GM10847 (cell line): ENCODE measurements around the gene RAET1E.

Experiments
- POLR2A ChIP-seq: IDR thresholded peaks from 2 replicates; pipeline ENCODE4 v1.6.1; 2011; ENCODE audit not compliant: insufficient read length; ENCODE audit errors: extremely low read depth

The RAET1E gene

DNA sequence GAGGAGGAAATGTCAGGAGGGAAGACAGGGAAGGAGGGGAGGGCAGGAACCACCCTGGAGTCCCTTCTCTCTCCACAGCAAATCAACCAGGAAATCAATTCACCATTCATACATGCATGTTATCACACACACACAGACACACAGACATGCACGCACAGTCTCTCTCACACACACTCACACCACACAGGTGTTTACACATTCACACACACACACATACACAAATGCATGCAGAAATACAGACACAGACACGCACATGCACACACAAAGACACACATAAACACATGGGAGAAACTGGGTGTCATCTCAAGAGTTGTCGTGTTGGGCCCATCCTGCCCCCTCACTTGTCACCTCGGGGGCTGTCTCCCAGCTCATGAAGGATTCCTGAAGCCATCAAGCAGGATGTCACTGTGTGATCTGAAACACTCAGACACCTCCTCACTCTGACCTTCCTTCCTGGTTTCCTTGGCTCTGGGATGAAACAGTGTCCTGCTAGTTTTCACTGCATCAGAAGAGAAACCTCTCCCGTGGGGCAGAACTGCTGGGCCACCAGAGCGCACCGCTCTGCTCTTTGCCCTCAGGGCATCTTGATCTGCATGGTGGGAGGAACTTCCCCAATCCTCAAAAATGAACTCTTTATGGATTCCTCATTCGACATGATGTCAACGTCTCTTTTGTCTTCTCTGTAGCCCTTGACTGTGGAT, 15.8 kb upstream of the RAET1E start:
- no peak for TF ChIP-seq POLR2A

DNA sequence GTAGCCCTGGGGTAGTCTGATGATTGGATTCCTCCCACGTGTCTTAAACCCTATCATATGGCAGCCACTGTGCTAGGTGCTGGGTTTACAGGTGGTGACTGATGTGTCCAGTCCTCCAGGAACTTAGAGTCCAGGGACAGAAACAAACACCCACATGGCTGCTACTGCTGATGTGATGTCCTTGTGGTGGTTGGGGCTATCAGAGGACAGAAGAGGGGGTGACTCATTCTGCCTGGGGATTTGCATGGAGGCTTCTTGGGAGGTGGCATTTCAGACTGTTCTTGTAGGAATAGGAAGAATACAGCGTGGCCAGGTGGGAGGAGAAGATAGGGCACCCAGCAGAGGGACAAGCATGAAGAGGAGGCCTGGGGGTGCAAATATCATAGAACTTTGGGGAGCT, 15.2 kb upstream of the RAET1E start:
- no peak for TF ChIP-seq POLR2A

GRCh38 chr6:149910721-149911151, 12.8 kb upstream of the RAET1E start:
- TF ChIP-seq POLR2A: no peak

GRCh38 chr6:149909701-149910470, 12.0 kb upstream of the RAET1E start:
- TF ChIP-seq POLR2A: no peak

DNA sequence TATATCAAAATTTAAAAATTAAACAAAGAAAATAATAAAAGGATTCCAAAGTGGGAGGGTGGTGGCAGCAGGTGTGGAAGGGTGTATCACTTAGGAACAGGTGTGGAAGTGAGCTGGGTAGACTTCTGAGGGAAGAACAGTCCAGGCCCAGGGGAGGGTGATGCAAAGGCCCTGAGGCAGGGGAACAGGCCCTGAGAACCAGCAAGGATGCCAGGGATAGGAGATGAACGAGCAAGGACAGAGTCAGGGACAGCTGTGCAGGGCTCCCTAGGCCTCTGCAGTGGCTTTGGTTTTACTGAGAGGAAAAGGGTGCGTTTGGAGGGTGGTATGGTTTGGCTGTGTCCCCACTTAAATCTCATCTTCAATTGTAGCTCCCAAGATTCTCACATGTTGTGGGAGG, 9.4 kb upstream of the RAET1E start:
- TF ChIP-seq POLR2A: no peak

- TF ChIP-seq POLR2A: no peak
These were observed 8.5 kb upstream of the RAET1E start for GRCh38 chr6:149906405-149906804.

GRCh38 chr6:149905911-149906371, 8.0 kb upstream of the RAET1E start:
- TF ChIP-seq POLR2A: no peak

DNA sequence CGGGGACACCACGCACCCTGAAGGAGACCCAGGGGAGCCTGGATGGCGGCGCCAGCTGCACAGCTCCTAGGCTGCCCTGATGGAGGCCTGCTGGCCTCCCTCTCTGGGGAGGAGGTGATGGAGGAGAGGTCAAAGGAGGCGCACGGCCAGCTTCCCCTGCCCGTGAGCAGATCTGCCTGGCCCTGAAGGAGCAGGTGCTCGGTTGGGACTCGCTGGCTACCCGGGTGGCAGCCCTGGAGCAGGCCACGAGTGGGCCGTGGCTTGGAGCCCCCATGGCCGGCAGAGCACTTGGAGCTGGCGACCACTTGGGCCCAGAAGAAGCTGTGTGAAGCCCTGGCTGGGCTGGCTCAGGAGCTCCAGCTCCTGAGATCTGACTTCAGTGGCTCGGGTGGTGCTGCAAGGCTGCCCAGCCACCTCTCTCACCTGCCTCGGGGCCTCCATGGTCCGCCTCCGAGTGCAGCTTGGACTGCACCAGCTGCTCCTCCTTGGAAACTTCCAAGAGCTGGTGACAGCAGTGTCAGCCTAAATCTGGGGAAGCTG, 7.5 kb upstream of the RAET1E start:
- no peak for TF ChIP-seq POLR2A

GRCh38 chr6:149904661-149905370, 6.9 kb upstream of the RAET1E start:
- TF ChIP-seq POLR2A: no peak

- no peak for TF ChIP-seq POLR2A
These were observed 6.2 kb upstream of the RAET1E start for GRCh38 chr6:149903938-149904611.

GRCh38 chr6:149901444-149902140, 3.7 kb upstream of the RAET1E start:
- no peak for TF ChIP-seq POLR2A

- no peak for TF ChIP-seq POLR2A
These were observed 2.9 kb upstream of the RAET1E start for GRCh38 chr6:149900620-149901443.

DNA sequence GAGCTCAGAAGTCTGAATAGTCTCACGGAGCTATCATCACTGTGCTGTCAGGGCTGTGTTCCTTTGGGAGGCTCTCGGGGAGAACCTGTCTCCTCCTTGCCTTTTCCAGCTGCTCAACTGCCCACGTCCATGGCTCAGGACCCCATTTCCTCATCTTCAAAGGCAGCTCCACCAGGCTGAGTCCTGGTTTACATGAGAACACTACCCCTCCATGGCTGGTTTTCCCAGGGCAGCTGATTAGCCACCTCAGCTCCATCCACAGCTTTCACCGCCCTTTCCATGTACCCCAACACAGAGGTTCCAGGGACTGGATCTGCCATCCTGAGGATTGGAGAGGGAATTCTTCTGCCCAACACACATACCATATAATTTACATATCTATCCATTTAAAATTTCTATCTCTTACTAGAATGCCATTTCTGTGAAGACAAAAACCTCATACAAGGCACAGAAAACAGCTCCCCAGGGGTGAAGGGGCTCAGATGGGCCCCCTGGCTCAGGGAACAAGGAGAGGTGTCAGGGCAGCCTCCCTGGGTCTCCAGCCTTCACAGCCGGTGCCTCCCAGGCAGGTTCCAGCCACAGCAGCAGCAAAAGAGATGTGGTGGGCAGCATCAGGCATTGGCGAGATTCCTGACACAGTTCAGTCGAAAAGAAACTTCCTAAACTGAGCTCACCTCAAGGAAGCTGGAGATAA, 2.2 kb upstream of the RAET1E start:
- TF ChIP-seq POLR2A: no peak
